ENCODE data around the gene CASP7.

Gene CASP7

DNA sequence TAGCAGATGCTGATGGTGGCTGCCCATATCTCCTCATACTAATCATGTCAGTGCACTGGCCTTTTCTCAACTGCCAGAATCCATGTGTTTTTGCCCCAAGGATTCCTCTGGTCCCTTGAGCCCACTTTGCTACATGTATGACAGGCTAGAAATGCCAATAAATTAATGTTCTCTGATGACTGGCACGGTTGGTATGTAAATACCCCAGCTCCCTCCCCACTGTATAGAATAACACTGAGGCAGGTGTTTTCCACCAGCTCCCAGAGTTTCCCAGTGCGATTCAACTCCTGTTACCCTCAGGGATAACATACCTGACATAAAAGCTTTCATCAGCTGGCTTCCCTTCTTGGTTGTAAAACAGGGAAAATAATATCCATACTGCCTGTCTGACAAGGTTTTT lies 62.8 kb downstream of the CASP7 start:
- TF ChIP-seq POLR2A (IDR thresholded peaks at IDR 0.05; ENCODE audit: low read length) (no peak), GATA1 (IDR thresholded peaks at IDR 0.05; ENCODE audit: low read depth, low read length) (no peak)
- no peak for DNase-seq

DNA sequence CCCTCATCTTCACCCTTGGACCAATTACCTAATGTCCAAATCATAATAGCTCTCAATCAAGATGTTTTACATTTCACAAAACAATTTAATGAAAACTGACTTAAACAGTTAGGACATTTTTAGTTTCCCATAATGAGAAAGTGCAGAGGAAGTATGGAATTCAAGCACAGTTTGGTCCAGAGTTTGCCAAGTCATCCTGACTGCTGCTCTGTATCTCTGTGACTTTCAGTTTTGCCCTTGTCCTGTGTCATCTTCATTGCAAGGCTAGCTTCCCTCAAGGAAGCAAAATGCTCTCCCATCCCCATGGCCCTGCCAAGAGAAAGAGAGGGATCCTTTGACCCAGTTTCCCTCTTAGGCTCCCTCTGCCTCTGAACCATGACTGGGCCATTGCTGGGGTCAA lies 63.9 kb downstream of the CASP7 start:
- peak in 1 of 2 experiments; percentile 28 for DNase-seq
- TF ChIP-seq POLR2A (IDR thresholded peaks at IDR 0.05; ENCODE audit: low read length) (no peak), GATA1 (IDR thresholded peaks at IDR 0.05; ENCODE audit: low read depth, low read length) (no peak)

DNA sequence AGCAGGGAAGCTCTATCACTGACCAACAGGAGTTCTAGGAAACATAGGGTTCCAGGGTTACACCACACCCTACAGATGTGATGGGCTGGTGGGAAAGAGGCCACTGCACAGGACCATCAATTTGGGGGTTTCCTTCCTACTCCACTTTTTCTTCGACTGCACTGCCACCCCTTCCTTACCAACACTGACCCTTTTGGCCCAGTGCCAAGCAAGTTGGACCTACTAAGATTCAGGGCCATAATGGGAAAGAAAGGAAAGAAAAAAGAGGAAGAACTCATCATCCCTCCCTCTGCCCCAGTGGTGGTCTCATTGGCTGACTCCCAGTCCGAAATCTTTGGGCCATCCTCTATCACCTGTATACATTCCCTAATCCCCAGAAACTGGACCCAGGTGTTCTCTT lies 65.7 kb downstream of the CASP7 start:
- TF ChIP-seq GATA1 (IDR thresholded peaks at IDR 0.05; ENCODE audit: low read depth, low read length) (no peak), POLR2A (IDR thresholded peaks at IDR 0.05; ENCODE audit: low read length) (no peak)
- no peak for DNase-seq

DNA sequence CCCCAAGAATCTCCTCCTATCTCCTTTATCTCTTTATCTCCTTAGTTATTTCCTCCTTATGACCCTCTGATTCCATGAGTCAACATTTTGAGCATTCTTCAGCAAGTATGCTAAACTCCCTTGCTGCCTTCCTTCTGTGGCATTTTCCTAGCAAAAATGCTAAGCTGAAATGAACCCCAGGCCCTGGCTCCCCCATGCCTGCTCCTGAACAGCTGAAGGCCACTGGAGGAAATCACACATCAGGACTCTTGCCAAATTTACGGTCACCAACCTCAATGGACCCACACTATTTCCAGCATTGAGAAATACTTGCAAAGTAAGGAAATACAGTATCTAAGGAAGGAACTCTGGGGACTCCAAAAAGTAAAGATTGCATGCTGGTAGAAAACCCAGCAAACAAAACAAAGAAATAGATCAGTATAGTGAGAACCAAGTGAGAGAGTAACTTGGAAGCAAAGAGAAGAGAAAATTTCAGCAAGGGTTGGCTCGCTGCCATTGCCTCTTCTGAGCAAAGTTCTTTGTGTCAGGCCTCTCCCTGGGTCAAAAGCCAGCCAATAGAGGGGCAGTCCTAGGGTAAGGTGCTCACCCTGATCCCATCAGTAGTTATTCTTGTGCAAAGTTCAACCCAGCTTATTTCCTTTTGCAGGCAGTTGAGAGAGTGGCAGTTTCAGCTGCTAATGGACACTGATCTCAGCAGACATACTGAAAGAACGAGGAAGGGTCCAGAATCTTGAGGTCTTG lies 66.7 kb downstream of the CASP7 start:
- TF ChIP-seq GATA1 (IDR thresholded peaks at IDR 0.05; ENCODE audit: low read depth, low read length) = no peak
- TF ChIP-seq POLR2A (IDR thresholded peaks at IDR 0.05; ENCODE audit: low read length) = no peak
- no peak for DNase-seq

DNA sequence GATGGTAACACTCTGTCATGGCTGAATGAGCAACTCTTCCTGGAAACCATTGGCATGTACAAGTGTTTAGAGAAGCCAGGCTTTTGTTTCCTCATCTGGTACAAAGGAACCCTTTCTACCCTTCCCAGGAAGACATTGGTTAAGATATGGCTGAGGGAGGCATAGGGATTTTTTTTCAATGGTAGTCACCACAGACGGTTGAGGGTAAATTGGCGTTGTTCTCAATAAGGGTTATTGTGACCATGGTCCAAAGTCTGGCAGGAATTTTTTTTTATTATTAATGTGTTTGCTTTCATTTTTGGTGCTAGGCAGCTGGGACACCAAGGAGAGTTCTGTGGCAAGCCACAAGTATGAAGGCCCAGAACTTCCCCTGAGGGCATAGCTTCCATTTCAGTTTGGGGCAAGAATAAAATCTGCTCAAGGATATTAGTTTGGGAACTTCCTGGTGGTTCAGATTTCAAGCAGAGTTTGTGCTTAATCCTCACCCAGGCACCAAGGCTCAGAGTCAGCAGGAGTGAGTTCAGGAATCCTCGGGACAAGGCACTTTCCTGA lies 71.5 kb downstream of the CASP7 start, which contains the start of gene PLEKHS1:
PLEKHS1 (plus strand) TSS at position 502 of the 552 bp plus-strand sequence. CDS start 3,596 bp downstream, outside the sequence.
- TF ChIP-seq POLR2A (IDR thresholded peaks at IDR 0.05; ENCODE audit: low read length) (no peak), GATA1 (IDR thresholded peaks at IDR 0.05; ENCODE audit: low read depth, low read length) (no peak)
- DNase-seq = no peak

DNA sequence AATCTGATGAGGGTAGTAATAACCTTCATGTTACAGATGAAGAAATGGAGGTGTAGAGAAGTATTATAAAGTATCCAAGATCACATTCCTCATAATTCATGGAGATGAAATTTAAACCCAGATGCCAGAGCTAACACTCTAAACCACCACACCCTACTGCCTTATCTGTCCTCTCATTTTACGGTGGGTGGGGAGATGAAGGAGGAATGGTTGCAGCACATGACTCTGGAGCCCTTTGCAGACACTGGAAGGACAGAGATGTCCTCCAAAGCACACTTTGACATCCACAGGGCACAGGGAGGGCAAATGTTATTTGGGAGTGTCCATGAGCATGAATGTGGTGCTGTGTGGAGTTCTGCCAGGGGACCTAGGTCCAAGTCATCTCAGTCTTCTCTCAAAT lies 72.8 kb downstream of the CASP7 start:
- TF ChIP-seq GATA1 (IDR thresholded peaks at IDR 0.05; ENCODE audit: low read depth, low read length) (no peak), POLR2A (IDR thresholded peaks at IDR 0.05; ENCODE audit: low read length) (no peak)
- no peak for DNase-seq

DNA sequence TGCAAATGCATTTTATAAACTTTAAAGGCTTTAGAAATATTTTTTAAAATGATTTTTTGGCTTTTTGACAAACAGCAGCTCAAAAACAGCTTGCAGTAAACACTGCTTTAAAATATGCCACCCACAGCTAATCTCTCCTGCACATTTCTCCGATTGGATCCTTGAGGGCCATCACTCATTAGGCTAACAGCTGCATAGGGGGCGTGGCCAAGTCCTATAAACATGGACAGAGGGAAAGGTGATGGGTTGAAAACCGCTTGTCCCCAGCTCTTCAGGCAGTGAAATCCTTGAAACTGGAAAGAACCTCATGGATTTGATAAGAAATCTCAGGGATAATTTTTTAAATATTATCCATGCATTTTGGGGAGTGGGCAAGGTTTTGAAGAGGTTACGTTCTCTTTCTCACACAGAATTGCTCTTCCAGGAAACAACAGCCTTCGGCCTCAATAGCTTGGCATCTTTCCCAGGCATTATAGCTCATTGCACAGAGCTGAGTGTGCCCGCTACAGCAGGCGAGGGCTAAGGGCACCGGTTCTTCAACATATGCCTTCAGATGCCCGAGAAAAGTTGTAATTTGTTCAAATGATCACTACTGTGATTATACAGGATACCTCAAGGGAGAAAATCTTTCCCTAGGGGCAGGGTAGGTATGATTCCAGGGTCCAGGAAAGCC lies 73.4 kb downstream of the CASP7 start:
- TF ChIP-seq GATA1 (IDR thresholded peaks at IDR 0.05; ENCODE audit: low read depth, low read length) (no peak), POLR2A (IDR thresholded peaks at IDR 0.05; ENCODE audit: low read length) (no peak)
- no peak for DNase-seq

DNA sequence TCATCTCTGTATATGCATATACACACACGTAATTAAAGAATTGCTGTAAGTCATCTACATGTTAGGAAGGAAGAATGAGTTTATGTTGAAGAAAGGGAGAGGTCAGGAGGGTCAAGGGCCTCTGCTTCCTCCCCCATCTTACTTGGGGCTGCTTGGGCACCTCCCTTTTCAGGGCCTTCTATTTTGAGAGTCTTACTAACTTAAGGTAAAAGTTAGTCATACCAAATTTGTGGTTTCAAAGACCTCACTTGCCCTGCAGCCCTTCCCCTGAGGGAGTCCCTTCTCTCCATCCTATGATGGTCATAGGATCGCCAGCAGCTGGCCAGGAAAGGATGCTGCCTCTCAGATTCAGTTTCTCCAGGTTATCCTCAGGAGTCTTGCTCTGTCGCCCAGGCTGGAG lies 74.4 kb downstream of the CASP7 start:
- no peak for TF ChIP-seq GATA1 (IDR thresholded peaks at IDR 0.05; ENCODE audit: low read depth, low read length)
- DNase-seq = no peak

DNA sequence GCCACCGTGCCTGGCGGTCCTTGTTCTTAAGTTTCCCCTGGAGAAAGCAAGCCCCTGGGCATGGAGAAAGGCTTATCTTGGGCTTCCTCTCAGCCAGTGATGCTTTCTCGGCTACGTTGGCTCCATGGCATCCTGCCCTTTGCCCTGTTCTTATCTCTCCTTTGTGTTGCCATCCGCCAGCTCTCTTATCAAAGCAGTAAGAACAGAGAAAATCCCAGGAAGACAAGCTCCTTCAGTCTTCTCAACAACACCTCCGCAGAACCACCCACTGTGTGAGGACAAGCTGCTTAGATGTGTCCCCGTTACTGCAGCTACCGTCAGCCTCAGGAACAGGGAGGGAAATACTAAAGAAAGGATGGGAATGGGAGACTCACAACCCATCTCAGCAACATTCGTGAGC lies 75.1 kb downstream of the CASP7 start:
- DNase-seq = no peak
- TF ChIP-seq GATA1 (IDR thresholded peaks at IDR 0.05; ENCODE audit: low read depth, low read length) (no peak), POLR2A (IDR thresholded peaks at IDR 0.05; ENCODE audit: low read length) (no peak)

DNA sequence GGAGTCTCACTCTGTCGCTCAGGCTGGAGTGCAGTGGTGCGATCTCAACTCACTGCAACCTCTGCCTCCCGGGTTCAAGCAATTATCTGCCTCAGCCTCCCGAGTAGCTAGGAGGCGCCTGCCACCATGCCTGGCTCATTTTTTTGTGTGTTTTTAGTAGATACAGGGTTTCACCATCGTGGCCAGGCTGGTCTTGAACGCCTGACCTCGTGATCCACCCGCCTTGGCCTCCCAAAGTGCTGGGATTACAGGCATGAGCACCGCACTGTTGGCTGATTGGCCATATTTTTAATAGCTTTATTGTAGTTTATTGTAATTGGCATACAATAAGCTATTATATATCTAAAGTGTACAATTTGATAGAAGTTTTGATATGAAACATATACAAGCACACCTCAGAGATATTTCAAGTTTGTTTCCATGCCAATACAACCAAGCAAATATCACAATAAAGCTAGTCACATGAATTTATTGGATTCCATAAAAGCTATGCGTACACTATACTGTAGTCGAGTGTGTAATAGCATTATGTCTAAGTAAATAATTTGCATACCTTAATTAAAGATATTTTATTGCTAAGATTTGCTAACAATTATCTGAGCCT lies 77.3 kb downstream of the CASP7 start:
- DNase-seq = no peak
- TF ChIP-seq POLR2A (IDR thresholded peaks at IDR 0.05; ENCODE audit: low read length) (no peak), GATA1 (IDR thresholded peaks at IDR 0.05; ENCODE audit: low read depth, low read length) (no peak)

DNA sequence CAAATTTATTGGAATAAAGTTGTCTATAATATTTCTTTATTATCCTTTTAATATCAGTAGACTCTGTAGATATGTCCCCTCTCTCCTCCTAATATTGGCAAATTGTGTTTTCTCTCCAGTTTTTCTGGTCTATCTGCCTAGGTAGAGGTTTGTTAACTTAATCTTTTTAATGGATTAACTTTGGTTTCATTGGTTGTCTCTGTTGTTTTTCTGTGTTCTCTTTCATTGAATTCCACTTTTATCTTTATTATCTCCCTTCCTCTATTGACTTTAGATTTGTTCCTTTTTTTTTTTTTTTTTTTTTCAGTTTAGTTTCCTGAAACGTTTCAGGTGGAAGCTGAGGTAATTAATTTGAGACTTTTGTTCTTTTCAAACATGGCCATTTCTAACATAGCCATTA lies 82.4 kb downstream of the CASP7 start:
- no peak for DNase-seq
- TF ChIP-seq POLR2A (IDR thresholded peaks at IDR 0.05; ENCODE audit: low read length) (no peak), GATA1 (IDR thresholded peaks at IDR 0.05; ENCODE audit: low read depth, low read length) (no peak)

DNA sequence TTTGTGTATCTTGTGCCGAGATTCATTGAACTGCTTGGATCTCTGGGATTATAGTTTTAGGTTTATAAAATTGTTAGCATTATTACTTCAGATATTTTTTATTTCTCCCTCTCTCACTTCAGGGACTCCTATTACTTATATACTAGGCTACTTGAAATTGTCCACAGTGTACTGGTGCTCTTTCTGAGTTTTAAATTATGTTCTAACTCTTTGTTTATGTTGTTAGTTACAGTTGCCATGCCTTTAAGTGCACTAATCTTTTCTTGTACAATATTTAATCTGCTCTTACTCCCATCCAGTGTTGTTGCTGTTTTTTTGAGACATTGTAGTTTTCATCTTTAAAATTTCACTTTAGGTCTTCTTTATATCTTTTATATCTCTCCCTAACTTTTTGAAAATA lies 84.9 kb downstream of the CASP7 start:
- no peak for DNase-seq
- no peak for TF ChIP-seq POLR2A (IDR thresholded peaks at IDR 0.05; ENCODE audit: low read length)
- no peak for TF ChIP-seq GATA1 (IDR thresholded peaks at IDR 0.05; ENCODE audit: low read depth, low read length)

DNA sequence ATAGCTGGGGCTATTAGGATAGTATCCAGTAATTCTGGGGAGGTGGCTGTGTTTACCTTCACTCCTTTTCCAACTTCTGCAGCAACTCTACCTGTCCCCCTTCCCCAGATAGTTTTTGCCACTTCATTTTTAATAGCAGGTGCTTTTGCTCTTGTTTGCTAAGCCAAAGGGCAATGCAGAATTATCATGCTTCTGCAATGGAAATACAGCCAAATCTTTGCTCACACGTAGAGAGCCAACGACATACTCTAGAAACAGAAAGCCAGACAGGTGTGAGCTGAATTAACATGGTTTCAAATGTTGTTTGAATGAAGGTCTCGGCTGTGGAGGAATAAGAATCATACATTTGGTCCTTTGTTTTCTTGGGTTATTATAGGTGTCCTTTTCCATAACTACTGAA lies 86.2 kb downstream of the CASP7 start:
- TF ChIP-seq POLR2A (IDR thresholded peaks at IDR 0.05; ENCODE audit: low read length) = no peak
- no peak for TF ChIP-seq GATA1 (IDR thresholded peaks at IDR 0.05; ENCODE audit: low read depth, low read length)
- DNase-seq = no peak

DNA sequence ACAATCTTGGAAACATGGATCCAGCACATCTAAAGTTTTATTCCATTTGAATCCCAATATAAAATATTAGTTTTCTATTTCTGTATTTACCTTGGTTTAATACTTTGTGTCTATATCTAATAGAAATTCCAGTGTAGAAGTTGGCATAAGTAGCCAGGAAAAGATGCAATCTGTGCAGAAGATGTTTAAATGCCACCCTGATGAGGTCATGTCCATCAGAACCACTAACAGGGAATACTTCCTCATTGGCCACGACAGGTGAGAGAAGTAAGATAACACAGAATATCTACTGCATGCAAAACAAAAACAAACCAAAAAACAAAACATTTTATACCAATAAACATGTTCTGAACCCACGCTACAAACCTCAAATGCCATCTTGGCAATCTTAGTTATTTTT lies 87.5 kb downstream of the CASP7 start:
- TF ChIP-seq POLR2A (IDR thresholded peaks at IDR 0.05; ENCODE audit: low read length) = no peak
- no peak for TF ChIP-seq GATA1 (IDR thresholded peaks at IDR 0.05; ENCODE audit: low read depth, low read length)
- no peak for DNase-seq
